Peyer's patch (tissue), 4 donors: ENCODE results near the gene ELANE.

Source experiments
- CTCF ChIP-seq, 6 experiments: fragments of 450-650 bp in 4 of 6; fragments of 200-600 bp in 2 of 6; sonication (generic) in 1 of 6; IDR thresholded peaks; one replicate each; pipeline ENCODE4 v1.5.1; 2017 to 2019; ENCODE audit warnings: antibody characterized with exemption in 6 of 6, mild to moderate bottlenecking in 3 of 6, moderate library complexity in 1 of 6
- POLR2A ChIP-seq, 2 donors: fragments of 450-650 bp; IDR thresholded peaks; one replicate each; pipeline ENCODE4 v1.5.1; 2017; ENCODE audit warnings: antibody characterized with exemption in 2 of 2, mild to moderate bottlenecking in 2 of 2, moderate library complexity in 2 of 2

- TF ChIP-seq CTCF (IDR thresholded peaks at IDR 0.05) (no peak), POLR2A (IDR thresholded peaks at IDR 0.05) (no peak)
These were observed 41.8 kb upstream of the ELANE start for GRCh38 chr19:810077-810855.
